ENCODE data around the gene INSL3.

GRCh38 chr19:17829855-17830566, 8.7 kb upstream of the INSL3 start:
- TF ChIP-seq ZFX (IDR thresholded peaks at IDR 0.05), result no peak
- TF ChIP-seq CTCF (conservative IDR thresholded peaks at IDR 0.05), result no peak

All from C4-2B (cell line).